Uterus (tissue), 4 donors: ENCODE results near the gene ZNF770. TPM values are rescaled to one million over a fixed set of nuclear protein-coding genes. Genes with fewer than 3 reads are reported as not detected.
A peak's percentile ranks its signal among the peaks of the same experiment; 100 is the strongest.
"Not testable (repeated sequence)": the region's sequence is repeated elsewhere in the genome, so short reads cannot be mapped to it uniquely, and the experiment has no call there.

Experiments
- DNase-seq, 2 donors: peaks; one replicate each; pipeline ENCODE4 v3.0.0-alpha.2; 2019 to 2020
- H3K27ac ChIP-seq, 2 donors: fragments of 200-600 bp; sonication (generic); 1 replicate in 1 of 2; 2 replicates in 1 of 2; pipeline ENCODE4 v1.5.1; 2016 to 2018
- H3K27me3 ChIP-seq, 2 donors: fragments of 200-600 bp; sonication (generic); one replicate each; pipeline ENCODE4 v1.5.1; 2018 to 2019; ENCODE audit warnings: control low read depth in 1 of 2
- H3K36me3 ChIP-seq, 2 donors: fragments of 200-600 bp; sonication (generic); one replicate each; pipeline ENCODE4 v1.5.1; 2019; ENCODE audit warnings: control low read depth in 1 of 2
- H3K4me1 ChIP-seq, 2 donors: fragments of 200-600 bp; sonication (generic); one replicate each; pipeline ENCODE4 v1.5.1; 2018 to 2019; ENCODE audit warnings: control low read depth in 1 of 2
- H3K4me3 ChIP-seq, 2 donors: fragments of 200-600 bp; sonication (generic); 1 replicate in 1 of 2; 2 replicates in 1 of 2; pipeline ENCODE4 v1.5.1; 2018 to 2019; ENCODE audit warnings: mild to moderate bottlenecking in 1 of 2
- H3K9me3 ChIP-seq, 2 donors: fragments of 200-600 bp; sonication (generic); one replicate each; pipeline ENCODE4 v1.5.1; 2019; ENCODE audit warnings: control low read depth in 1 of 2
- CTCF ChIP-seq, 4 experiments: fragments of 200-600 bp in 2 of 4; fragments of 450-650 bp in 2 of 4; sonication (generic) in 2 of 4; IDR thresholded peaks; one replicate each; pipeline ENCODE4 v1.5.1; 2016 to 2019; ENCODE audit warnings: antibody characterized with exemption in 4 of 4, mild to moderate bottlenecking in 2 of 4, moderate library complexity in 1 of 4
- POLR2A ChIP-seq, 2 donors: fragments of 450-650 bp; IDR thresholded peaks; one replicate each; pipeline ENCODE4 v1.6.1; 2016; ENCODE audit warnings: antibody characterized with exemption in 2 of 2, mild to moderate bottlenecking in 1 of 2, moderate library complexity in 1 of 2
- intact Hi-C: fragments of 100-400 bp; cut with DNase I; formaldehyde crosslinking; loops from one replicate; pipeline ENCODE4 v1.15.1; 2023; ENCODE audit warnings: low total_unique reads
- total RNA-seq, 4 donors: library from RNA; depleted of rRNA in 3 of 4; stranded (reverse); fragments of >200 nt in 3 of 4; gene quantifications; one replicate each; pipeline versions ENCODE4 v1.1.0 to v1.2.4, GENCODE V29; 2014 to 2023
- donor health status: DM: yes; HTN: yes; CAD: no.

ZNF770 gene
- total RNA-seq, 4 donors from 2014 or later, result 18.4 to 86.1 (median 33.4) TPM

GRCh38 chr15:34976743-34977142, 11.3 kb downstream of the ZNF770 start:
- no peaks in the 10 kb centered on the region for H3K27me3 ChIP-seq
- no peaks in the 10 kb centered on the region for H3K4me1 ChIP-seq
- no peaks in the 10 kb centered on the region for H3K9me3 ChIP-seq
- intact Hi-C loops, result no loop called here
- H3K27ac ChIP-seq, result no peak overlapping the region
- H3K4me3 ChIP-seq, result no peak overlapping the region
- no peaks in the 10 kb centered on the region for H3K36me3 ChIP-seq
- no peak for DNase-seq
- TF ChIP-seq CTCF (IDR thresholded peaks at IDR 0.05), result no peak
- TF ChIP-seq POLR2A (IDR thresholded peaks at IDR 0.05), result no peak

- Histone ChIP-seq H3K27ac (no peak overlapping the region), H3K4me1 (peaks cover 0 to under 1% of the 10 kb centered on the region in 2 donors), H3K27me3 (no peaks in the 10 kb centered on the region), H3K4me3 (no peak overlapping the region), H3K9me3 (no peaks in the 10 kb centered on the region), H3K36me3 (no peaks in the 10 kb centered on the region)
- intact Hi-C loops, result no loop called here
- no peak for DNase-seq
- TF ChIP-seq CTCF (IDR thresholded peaks at IDR 0.05), result no peak
- no peak for TF ChIP-seq POLR2A (IDR thresholded peaks at IDR 0.05)
Measured at GRCh38 chr15:34976073-34976472, 12.0 kb downstream of the ZNF770 start.

GRCh38 chr15:34973512-34973911, 14.6 kb downstream of the ZNF770 start:
- TF ChIP-seq CTCF (IDR thresholded peaks at IDR 0.05) (no peak), POLR2A (IDR thresholded peaks at IDR 0.05) (no peak)
- Histone ChIP-seq H3K4me3 (no peak overlapping the region), H3K9me3 (no peaks in the 10 kb centered on the region), H3K27me3 (no peaks in the 10 kb centered on the region), H3K27ac (no peak overlapping the region), H3K4me1 (peaks cover 0 to 7% of the 10 kb centered on the region in 2 donors), H3K36me3 (no peaks in the 10 kb centered on the region)
- DNase-seq, result no peak
- intact Hi-C loops, result no loop called here

- DNase-seq, result peak in 1 of 2 donors; percentile 17
- H3K36me3 ChIP-seq, H3K9me3 ChIP-seq, intact Hi-C loops, H3K27me3 ChIP-seq, H3K4me1 ChIP-seq: not testable (repeated sequence)
- H3K4me3 ChIP-seq, result peak overlapping the region; percentile 59 to 82
- peak overlapping the region; percentile 73 to 74 for H3K27ac ChIP-seq
Measured at GRCh38 chr15:34970098-34970643, 17.9 kb downstream of the ZNF770 start.

- Histone ChIP-seq H3K27ac (peak within 1 kb of the TSS; percentile 73 to 74), H3K4me3 (peak within 1 kb of the TSS; percentile 59 to 82), H3K36me3 (no peaks in the 10 kb centered on the region), H3K4me1 (peaks cover 0 to 9% of the 10 kb centered on the region in 2 donors), H3K9me3 (no peaks in the 10 kb centered on the region), H3K27me3 (no peaks in the 10 kb centered on the region)
- TF ChIP-seq POLR2A (IDR thresholded peaks at IDR 0.05) (peak in 1 of 2 donors; percentile 64), CTCF (IDR thresholded peaks at IDR 0.05) (peak; percentile 77 to 89 (median 88))
- DNase-seq, result peak; percentile 95
- intact Hi-C loops, result no loop called here
Measured at GRCh38 chr15:34969340-34970097, 18.6 kb downstream of the ZNF770 start, which contains the start of gene AQR. Gene AQR (minus strand): TSS chr15:34969742. CDS start chr15:34969613, 129 bp downstream.
